Thyroid gland (tissue), 4 donors: ENCODE measurements around the gene IFI16. TPM values are rescaled to one million over a fixed set of nuclear protein-coding genes. Genes with fewer than 3 reads are reported as not detected.
A peak's percentile ranks its signal among the peaks of the same experiment; 100 is the strongest.

Source experiments
- DNase-seq, 2 donors: peaks; one replicate each; pipeline ENCODE4 v3.0.0-alpha.2; 2019
- H3K27ac ChIP-seq, 3 donors: fragments of 200-600 bp; sonication (generic); 1 replicate in 2 of 3; 2 replicates in 1 of 3; pipeline ENCODE4 v1.5.1; 2016 to 2019; ENCODE audit warnings: mild to moderate bottlenecking in 1 of 3, moderate library complexity in 1 of 3
- H3K27me3 ChIP-seq: fragments of 200-600 bp; sonication (generic); one replicate; pipeline ENCODE4 v1.5.1; 2019
- H3K36me3 ChIP-seq, 2 donors: fragments of 200-600 bp; sonication (generic); one replicate each; pipeline ENCODE4 v1.5.1; 2016 to 2019
- H3K4me1 ChIP-seq, 2 donors: fragments of 200-600 bp; sonication (generic); one replicate each; pipeline ENCODE4 v1.5.1; 2017 to 2019
- H3K4me3 ChIP-seq, 3 donors: fragments of 200-600 bp; sonication (generic); replicated peaks in 1 of 3; 1 replicate in 2 of 3; 2 replicates in 1 of 3; pipeline ENCODE4 v1.5.1; 2016; ENCODE audit warnings: mild to moderate bottlenecking in 1 of 3
- H3K9me3 ChIP-seq: fragments of 200-600 bp; sonication (generic); one replicate; pipeline ENCODE4 v1.5.1; 2017
- CTCF ChIP-seq, 6 experiments: fragments of 200-600 bp in 3 of 6; fragments of 450-650 bp in 3 of 6; sonication (generic) in 3 of 6; IDR thresholded peaks; one replicate each; pipeline ENCODE4 v1.5.1; 2016 to 2019; ENCODE audit warnings: antibody characterized with exemption in 6 of 6, mild to moderate bottlenecking in 2 of 6, inconsistent platforms in 1 of 6, moderate library complexity in 1 of 6
- POLR2A ChIP-seq, 2 donors: fragments of 450-650 bp; IDR thresholded peaks; one replicate each; pipeline ENCODE4 v1.6.1; 2017; ENCODE audit warnings: antibody characterized with exemption in 2 of 2, mild to moderate bottlenecking in 2 of 2, moderate library complexity in 1 of 2
- WGBS, 2 donors: methylation state at CpG; one replicate each; pipeline ENCODE4 v1.1.5; 2017; 5-methylcytosine and 5-hydroxymethylcytosine counted together
- intact Hi-C: fragments of 100-400 bp; cut with DNase I; formaldehyde crosslinking; loops from one replicate; pipeline ENCODE4 v1.15.1; 2023
- total RNA-seq, 4 donors: library from RNA; depleted of rRNA; stranded (reverse); fragments of >200 nt; gene quantifications; one replicate each; pipeline ENCODE4 v1.2.3, GENCODE V29; 2016

Gene IFI16
- total RNA-seq, 4 donors from 2014 or later = 29.8 to 110 (median 49.5) TPM

- intact Hi-C loops = loop anchor here (10.0 kb wide), 1 partner anchor 872 kb away; no protein-coding TSS in a partner anchor
- H3K4me1 ChIP-seq = no peaks in the 10 kb centered on the region
- no peak within 1 kb of the TSS for H3K27ac ChIP-seq
- WGBS, 2 donors = 56 to 58% methylated on average over 6 of the region's 6 CpGs
- no peaks in the 10 kb centered on the region for H3K9me3 ChIP-seq
- no peaks in the 10 kb centered on the region for H3K36me3 ChIP-seq
- no peak within 1 kb of the TSS for H3K4me3 ChIP-seq
- DNase-seq = no peak
- no peaks in the 10 kb centered on the region for H3K27me3 ChIP-seq
- TF ChIP-seq POLR2A (IDR thresholded peaks at IDR 0.05) = no peak
- no peak for TF ChIP-seq CTCF (IDR thresholded peaks at IDR 0.05)
Observed at GRCh38 chr1:159076438-159077119, 66.9 kb downstream of the IFI16 start, which contains the start of gene AIM2. Gene AIM2 (minus strand): TSS chr1:159076766. CDS start chr1:159073499, 3,267 bp downstream.

- DNase-seq = peak in 1 of 2 donors; percentile 9
- no peaks in the 10 kb centered on the region for H3K4me1 ChIP-seq
- no peak for TF ChIP-seq CTCF (IDR thresholded peaks at IDR 0.05)
- no peak for TF ChIP-seq POLR2A (IDR thresholded peaks at IDR 0.05)
- H3K4me3 ChIP-seq = no peak overlapping the region
- no peaks in the 10 kb centered on the region for H3K27me3 ChIP-seq
- WGBS, 2 donors = 74 to 88% methylated on average over 12 of the region's 12 CpGs
- H3K36me3 ChIP-seq = no peaks in the 10 kb centered on the region
- intact Hi-C loops = loop anchor here (10.0 kb wide), 1 partner anchor 873 kb away; no protein-coding TSS in a partner anchor
- H3K9me3 ChIP-seq = no peaks in the 10 kb centered on the region
- no peak overlapping the region for H3K27ac ChIP-seq
Observed at GRCh38 chr1:159077120-159077961, 67.6 kb downstream of the IFI16 start.

- no peaks in the 10 kb centered on the region for H3K36me3 ChIP-seq
- no peaks in the 10 kb centered on the region for H3K4me1 ChIP-seq
- WGBS, 2 donors = 85 to 94% methylated on average over 1 of the region's 1 CpG
- no peaks in the 10 kb centered on the region for H3K27me3 ChIP-seq
- DNase-seq = no peak
- no peak overlapping the region for H3K4me3 ChIP-seq
- H3K27ac ChIP-seq = no peak overlapping the region
- TF ChIP-seq CTCF (IDR thresholded peaks at IDR 0.05) (no peak), POLR2A (IDR thresholded peaks at IDR 0.05) (no peak)
- intact Hi-C loops = loop anchor here (10.0 kb wide), 1 partner anchor 875 kb away; no protein-coding TSS in a partner anchor
- H3K9me3 ChIP-seq = no peaks in the 10 kb centered on the region
Observed at GRCh38 chr1:159079525-159079924, 69.8 kb downstream of the IFI16 start.

GRCh38 chr1:159081626-159082025 is 71.9 kb downstream of the IFI16 start:
- TF ChIP-seq CTCF (IDR thresholded peaks at IDR 0.05) (no peak), POLR2A (IDR thresholded peaks at IDR 0.05) (no peak)
- intact Hi-C loops = no loop called here
- H3K27ac ChIP-seq = no peak overlapping the region

More at GRCh38 chr1:159081626-159082025, 71.9 kb downstream of the IFI16 start:
- no peaks in the 10 kb centered on the region for H3K4me1 ChIP-seq
- H3K27me3 ChIP-seq = no peaks in the 10 kb centered on the region
- H3K9me3 ChIP-seq = no peaks in the 10 kb centered on the region
- no peaks in the 10 kb centered on the region for H3K36me3 ChIP-seq
- H3K4me3 ChIP-seq = no peak overlapping the region
- 62 to 65% methylated on average over 1 of the region's 1 CpG for WGBS, 2 donors
- DNase-seq = no peak
